ENCODE measurements around the gene ADCY2. TPM values are rescaled to one million over a fixed set of nuclear protein-coding genes. Genes with fewer than 3 reads are reported as not detected.

ADCY2 gene
- total RNA-seq, 1 experiment from 2014 or later = 0.34 TPM

DNA sequence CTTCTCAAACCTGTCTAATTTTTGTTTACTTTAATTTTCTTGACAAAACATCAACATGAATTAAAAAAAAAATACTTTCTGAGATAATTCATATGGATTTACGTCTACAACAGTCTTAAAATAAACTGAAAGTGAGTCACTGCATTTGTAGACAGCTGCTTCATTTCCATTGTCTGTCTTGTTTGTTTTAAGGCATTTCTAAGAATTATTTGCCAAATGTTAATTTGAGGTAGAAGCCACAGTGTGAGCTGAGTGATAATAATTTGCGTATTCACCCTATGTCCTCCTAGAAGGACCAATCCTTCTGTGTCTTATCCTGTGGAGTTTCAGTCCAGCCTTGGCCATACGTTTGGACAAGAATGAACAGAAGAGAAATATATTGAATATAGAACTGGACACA lies 280.5 kb downstream of the ADCY2 start:
- TF ChIP-seq, protein P1, sequence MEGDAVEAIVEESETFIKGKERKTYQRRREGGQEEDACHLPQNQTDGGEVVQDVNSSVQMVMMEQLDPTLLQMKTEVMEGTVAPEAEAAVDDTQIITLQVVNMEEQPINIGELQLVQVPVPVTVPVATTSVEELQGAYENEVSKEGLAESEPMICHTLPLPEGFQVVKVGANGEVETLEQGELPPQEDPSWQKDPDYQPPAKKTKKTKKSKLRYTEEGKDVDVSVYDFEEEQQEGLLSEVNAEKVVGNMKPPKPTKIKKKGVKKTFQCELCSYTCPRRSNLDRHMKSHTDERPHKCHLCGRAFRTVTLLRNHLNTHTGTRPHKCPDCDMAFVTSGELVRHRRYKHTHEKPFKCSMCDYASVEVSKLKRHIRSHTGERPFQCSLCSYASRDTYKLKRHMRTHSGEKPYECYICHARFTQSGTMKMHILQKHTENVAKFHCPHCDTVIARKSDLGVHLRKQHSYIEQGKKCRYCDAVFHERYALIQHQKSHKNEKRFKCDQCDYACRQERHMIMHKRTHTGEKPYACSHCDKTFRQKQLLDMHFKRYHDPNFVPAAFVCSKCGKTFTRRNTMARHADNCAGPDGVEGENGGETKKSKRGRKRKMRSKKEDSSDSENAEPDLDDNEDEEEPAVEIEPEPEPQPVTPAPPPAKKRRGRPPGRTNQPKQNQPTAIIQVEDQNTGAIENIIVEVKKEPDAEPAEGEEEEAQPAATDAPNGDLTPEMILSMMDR (conservative IDR thresholded peaks at IDR 0.05; ENCODE audit: low read depth, low read length) = no peak
- no peak for TF ChIP-seq EZH2 (IDR thresholded peaks at IDR 0.05; ENCODE audit: borderline replicate concordance, low read depth, low read length, poor library complexity, severe bottlenecking)
- Histone ChIP-seq H3K27ac (ENCODE audit: low read depth, low read length, poor library complexity, severe bottlenecking) (no peak overlapping the region), H3K4me1 (ENCODE audit: insufficient read depth, low read length, poor library complexity, severe bottlenecking) (no peaks in the 10 kb centered on the region), H3K36me3 (ENCODE audit: insufficient read depth, low read length, poor library complexity, severe bottlenecking) (no peaks in the 10 kb centered on the region), H3K9me3 (ENCODE audit: low read depth, low read length, poor library complexity, severe bottlenecking) (no peaks in the 10 kb centered on the region), H3K27me3 (replicated peaks; ENCODE audit: insufficient read depth, low read depth, low read length, poor library complexity) (no peaks in the 10 kb centered on the region), H3K4me3 (ENCODE audit: low read depth, low read length, poor library complexity, severe bottlenecking) (no peak overlapping the region)
- ChIA-PET CTCF (no interaction called here), POLR2A (ENCODE audit: low non-redundant PET) (no interaction called here)
- intact Hi-C loops (cut with micrococcal nuclease; ENCODE audit: unreplicated experiment) = no loop called here
- no TSS peak for BruUV-seq (replicated peaks)
- DNase-seq (ENCODE audit: low spot score) = no peak

DNA sequence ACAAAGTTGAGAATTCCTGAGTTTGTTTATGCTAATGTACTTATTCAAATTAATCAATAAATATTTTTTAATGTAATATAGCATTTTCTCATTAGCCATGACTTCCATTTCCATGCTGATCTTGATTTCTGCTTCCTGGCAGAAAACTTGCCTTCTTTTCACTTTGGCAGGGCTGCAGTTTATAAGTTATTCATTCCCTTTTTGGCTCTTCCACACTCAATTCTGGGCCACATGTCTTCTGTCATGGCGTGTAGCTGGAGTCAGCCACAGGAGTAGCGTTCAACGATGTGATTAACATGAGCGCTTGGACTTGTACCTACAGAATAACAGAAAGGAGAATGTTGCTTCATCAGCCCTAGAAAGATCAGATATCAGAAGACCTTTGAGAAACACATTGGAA lies 282.1 kb downstream of the ADCY2 start:
- no TSS peak for BruUV-seq (replicated peaks)
- Histone ChIP-seq H3K27me3 (replicated peaks; ENCODE audit: insufficient read depth, low read depth, low read length, poor library complexity) (no peaks in the 10 kb centered on the region), H3K27ac (ENCODE audit: low read depth, low read length, poor library complexity, severe bottlenecking) (no peak overlapping the region), H3K36me3 (ENCODE audit: insufficient read depth, low read length, poor library complexity, severe bottlenecking) (no peaks in the 10 kb centered on the region), H3K4me1 (ENCODE audit: insufficient read depth, low read length, poor library complexity, severe bottlenecking) (no peaks in the 10 kb centered on the region), H3K9me3 (ENCODE audit: low read depth, low read length, poor library complexity, severe bottlenecking) (no peaks in the 10 kb centered on the region), H3K4me3 (ENCODE audit: low read depth, low read length, poor library complexity, severe bottlenecking) (no peak overlapping the region)
- POLR2A ChIA-PET (ENCODE audit: low non-redundant PET) = no interaction called here
- DNase-seq (ENCODE audit: low spot score) = no peak
- TF ChIP-seq, protein P1 (conservative IDR thresholded peaks at IDR 0.05; ENCODE audit: low read depth, low read length) = no peak
- no peak for TF ChIP-seq EZH2 (IDR thresholded peaks at IDR 0.05; ENCODE audit: borderline replicate concordance, low read depth, low read length, poor library complexity, severe bottlenecking)
- CTCF ChIA-PET = no interaction called here
- intact Hi-C loops (cut with micrococcal nuclease; ENCODE audit: unreplicated experiment) = no loop called here

DNA sequence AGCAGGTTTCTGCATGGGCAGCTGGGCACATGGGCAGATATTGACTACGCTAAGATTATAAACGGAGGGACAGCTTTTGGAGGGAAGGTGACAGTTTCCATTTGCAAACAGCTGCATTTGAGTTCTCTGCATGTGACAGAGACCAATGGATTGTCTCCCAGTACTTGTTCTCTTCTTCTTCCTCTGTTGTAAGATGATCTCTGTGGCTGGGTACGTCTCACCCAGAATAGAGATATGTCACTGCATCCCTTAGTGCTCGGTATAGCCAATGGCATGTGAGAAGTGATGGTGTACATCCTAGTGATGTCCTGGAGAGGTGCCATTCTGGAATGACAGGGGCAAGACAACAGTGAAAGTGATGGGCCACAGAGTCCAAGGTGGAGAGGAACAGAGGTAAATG lies 283.7 kb downstream of the ADCY2 start:
- H3K36me3 ChIP-seq (ENCODE audit: insufficient read depth, low read length, poor library complexity, severe bottlenecking) = no peaks in the 10 kb centered on the region
- H3K27me3 ChIP-seq (replicated peaks; ENCODE audit: insufficient read depth, low read depth, low read length, poor library complexity) = no peaks in the 10 kb centered on the region
- ChIA-PET CTCF (no interaction called here), POLR2A (ENCODE audit: low non-redundant PET) (no interaction called here)
- H3K4me3 ChIP-seq (ENCODE audit: low read depth, low read length, poor library complexity, severe bottlenecking) = no peak overlapping the region
- H3K9me3 ChIP-seq (ENCODE audit: low read depth, low read length, poor library complexity, severe bottlenecking) = no peaks in the 10 kb centered on the region
- no peak for TF ChIP-seq EZH2 (IDR thresholded peaks at IDR 0.05; ENCODE audit: borderline replicate concordance, low read depth, low read length, poor library complexity, severe bottlenecking)
- TF ChIP-seq, protein P1 (conservative IDR thresholded peaks at IDR 0.05; ENCODE audit: low read depth, low read length) = no peak
- no peak overlapping the region for H3K27ac ChIP-seq (ENCODE audit: low read depth, low read length, poor library complexity, severe bottlenecking)
- BruUV-seq (replicated peaks) = no TSS peak
- intact Hi-C loops (cut with micrococcal nuclease; ENCODE audit: unreplicated experiment) = no loop called here
- DNase-seq (ENCODE audit: low spot score) = no peak
- H3K4me1 ChIP-seq (ENCODE audit: insufficient read depth, low read length, poor library complexity, severe bottlenecking) = no peaks in the 10 kb centered on the region
